ENCODE results near the gene CDC25C. TPM values are rescaled to one million over a fixed set of nuclear protein-coding genes. Genes with fewer than 3 reads are reported as not detected.
A peak's percentile ranks its signal among the peaks of the same experiment; 100 is the strongest.

Gene CDC25C
- total and polyA plus RNA-seq, 2 experiments from 2014 or later, result 2.9 to 4.5 TPM

GRCh38 chr5:138338411-138339090, 6.9 kb upstream of the CDC25C start:
- in situ Hi-C loops (cut with MboI), result no loop called here
- no peak for TF ChIP-seq EZH2 (IDR thresholded peaks at IDR 0.05; ENCODE audit: insufficient read depth, poor library complexity, severe bottlenecking)
- Histone ChIP-seq H3K36me3 (ENCODE audit: low read depth) (peaks cover 14% of the 10 kb centered on the region; the same call in 1 of the 2 replicates), H3K4me1 (ENCODE audit: insufficient read depth) (peaks cover 16% of the 10 kb centered on the region), H3K79me2 (ENCODE audit: insufficient read depth) (peaks cover 54% of the 10 kb centered on the region), H3K9ac (peak overlapping the region; percentile 95), H3F3A (ENCODE audit: insufficient read depth) (no peaks in the 10 kb centered on the region), H2AFZ (peak overlapping the region; percentile 90), H3K9me3 (ENCODE audit: low read depth) (no peaks in the 10 kb centered on the region), H3K27me3 (replicated peaks; ENCODE audit: insufficient read depth) (no peaks in the 10 kb centered on the region), H3K4me3 (peak overlapping the region; percentile 82), H3K4me2 (ENCODE audit: unreplicated experiment) (peak overlapping the region; percentile 99), H4K20me1 (ENCODE audit: insufficient read depth) (no peaks in the 10 kb centered on the region), H3K27ac (peak overlapping the region; percentile 92), H3K9me2 (ENCODE audit: insufficient read depth) (no peaks in the 10 kb centered on the region)
- 0 to 1% methylated on average over 1 to 21 of the region's 22 CpGs for WGBS, 2 experiments (ENCODE audit: low coverage in 1 of 2, low lambda C conversion rate in 2 of 2, missing lambda C conversion rate in 2 of 2)
- no peak for DNase-seq

GRCh38 chr5:138337685-138338410, 6.2 kb upstream of the CDC25C start, which contains the start of gene FAM53C:
FAM53C (plus strand) TSS chr5:138338266; CDS start chr5:138341336, 3,070 bp downstream.
- peaks cover 47% of the 10 kb centered on the region for H3K79me2 ChIP-seq (ENCODE audit: insufficient read depth)
- no peaks in the 10 kb centered on the region for H3F3A ChIP-seq (ENCODE audit: insufficient read depth)
- no peaks in the 10 kb centered on the region for H3K9me3 ChIP-seq (ENCODE audit: low read depth)
- H3K27ac ChIP-seq, result peak within 1 kb of the TSS; percentile 92
- WGBS, 2 experiments (ENCODE audit: low coverage in 1 of 2, low lambda C conversion rate in 2 of 2, missing lambda C conversion rate in 2 of 2), result 0 to 1% methylated on average over 43 to 55 of the region's 56 CpGs
- no peaks in the 10 kb centered on the region for H3K27me3 ChIP-seq (replicated peaks; ENCODE audit: insufficient read depth)
- peaks cover 16% of the 10 kb centered on the region for H3K4me1 ChIP-seq (ENCODE audit: insufficient read depth)
- peak within 1 kb of the TSS; percentile 90 for H2AFZ ChIP-seq
- H4K20me1 ChIP-seq (ENCODE audit: insufficient read depth), result no peaks in the 10 kb centered on the region
- in situ Hi-C loops (cut with MboI), result no loop called here
- peak within 1 kb of the TSS; percentile 95 for H3K9ac ChIP-seq
- TF ChIP-seq EZH2 (IDR thresholded peaks at IDR 0.05; ENCODE audit: insufficient read depth, poor library complexity, severe bottlenecking) (no peak), EZH2phosphoT487 (IDR thresholded peaks at IDR 0.05; ENCODE audit: insufficient read depth, low read depth) (no peak)
- peak; percentile 96 for DNase-seq
- peaks cover 7% of the 10 kb centered on the region; the same call in 1 of the 2 replicates for H3K36me3 ChIP-seq (ENCODE audit: low read depth)
- peak within 1 kb of the TSS; percentile 99 for H3K4me2 ChIP-seq (ENCODE audit: unreplicated experiment)
- H3K4me3 ChIP-seq, result peak within 1 kb of the TSS; percentile 82
- H3K9me2 ChIP-seq (ENCODE audit: insufficient read depth), result no peaks in the 10 kb centered on the region

GRCh38 chr5:138336952-138337684, 5.5 kb upstream of the CDC25C start:
- in situ Hi-C loops (cut with MboI), result no loop called here
- H3K4me1 ChIP-seq (ENCODE audit: insufficient read depth), result peaks cover 16% of the 10 kb centered on the region
- no peaks in the 10 kb centered on the region for H3K9me3 ChIP-seq (ENCODE audit: low read depth)
- no peaks in the 10 kb centered on the region for H3F3A ChIP-seq (ENCODE audit: insufficient read depth)
- H2AFZ ChIP-seq, result peak overlapping the region; percentile 90
- H3K9me2 ChIP-seq (ENCODE audit: insufficient read depth), result no peaks in the 10 kb centered on the region
- H3K4me3 ChIP-seq, result peak overlapping the region; percentile 82
- 17 to 18% methylated on average over 13 of the region's 13 CpGs for WGBS, 2 experiments (ENCODE audit: low coverage in 1 of 2, low lambda C conversion rate in 2 of 2, missing lambda C conversion rate in 2 of 2)
- peak overlapping the region; percentile 79 for H3K4me2 ChIP-seq (ENCODE audit: unreplicated experiment)
- peak; percentile 85 for DNase-seq
- no peaks in the 10 kb centered on the region for H4K20me1 ChIP-seq (ENCODE audit: insufficient read depth)
- H3K27ac ChIP-seq, result peak overlapping the region; percentile 92
- 0 out of 2 replicates have a peak, but pooled peaks cover 6% of the 10 kb centered on the region for H3K36me3 ChIP-seq (ENCODE audit: low read depth)
- peak overlapping the region; percentile 95 for H3K9ac ChIP-seq
- no peak for TF ChIP-seq EZH2 (IDR thresholded peaks at IDR 0.05; ENCODE audit: insufficient read depth, poor library complexity, severe bottlenecking)
- no peak for TF ChIP-seq EZH2phosphoT487 (IDR thresholded peaks at IDR 0.05; ENCODE audit: insufficient read depth, low read depth)
- peaks cover 40% of the 10 kb centered on the region for H3K79me2 ChIP-seq (ENCODE audit: insufficient read depth)
- no peaks in the 10 kb centered on the region for H3K27me3 ChIP-seq (replicated peaks; ENCODE audit: insufficient read depth)

GRCh38 chr5:138334867-138335447, 3.4 kb upstream of the CDC25C start:
- no peaks in the 10 kb centered on the region for H3K9me2 ChIP-seq (ENCODE audit: insufficient read depth)
- no peak overlapping the region for H2AFZ ChIP-seq
- H3K27ac ChIP-seq, result no peak overlapping the region
- H3K27me3 ChIP-seq (replicated peaks; ENCODE audit: insufficient read depth), result no peaks in the 10 kb centered on the region
- DNase-seq, result peak; percentile 7
- no peaks in the 10 kb centered on the region for H4K20me1 ChIP-seq (ENCODE audit: insufficient read depth)
- H3K36me3 ChIP-seq (ENCODE audit: low read depth), result no peaks in the 10 kb centered on the region
- no peak overlapping the region for H3K9ac ChIP-seq
- H3K79me2 ChIP-seq (ENCODE audit: insufficient read depth), result peaks cover 26% of the 10 kb centered on the region
- H3K9me3 ChIP-seq (ENCODE audit: low read depth), result no peaks in the 10 kb centered on the region
- no peak overlapping the region for H3K4me2 ChIP-seq (ENCODE audit: unreplicated experiment)
- H3K4me1 ChIP-seq (ENCODE audit: insufficient read depth), result peaks cover 14% of the 10 kb centered on the region
- in situ Hi-C loops (cut with MboI), result no loop called here
- no peak overlapping the region for H3K4me3 ChIP-seq
- 52% methylated on average over 3 of the region's 3 CpGs for whole genome bisulfite sequencing, 2 experiments (ENCODE audit: low coverage in 1 of 2, low lambda C conversion rate in 2 of 2, missing lambda C conversion rate in 2 of 2)
- no peaks in the 10 kb centered on the region for H3F3A ChIP-seq (ENCODE audit: insufficient read depth)
- TF ChIP-seq EZH2phosphoT487 (IDR thresholded peaks at IDR 0.05; ENCODE audit: insufficient read depth, low read depth) (no peak), EZH2 (IDR thresholded peaks at IDR 0.05; ENCODE audit: insufficient read depth, poor library complexity, severe bottlenecking) (no peak)

All from GM23248 (cell line).